ENCODE results near the gene EFCAB11. TPM values are rescaled to one million over a fixed set of nuclear protein-coding genes. Genes with fewer than 3 reads are reported as not detected.
"Not testable (repeated sequence)": the region's sequence is repeated elsewhere in the genome, so short reads cannot be mapped to it uniquely, and the experiment has no call there.

The EFCAB11 gene
- total RNA-seq, 1 experiment from 2014 or later, result 10.8 TPM

GRCh38 chr14:89889626-89890025 is 64.9 kb downstream of the EFCAB11 start:
- no peak overlapping the region for H3K4me3 ChIP-seq (ENCODE audit: insufficient read depth, low read depth, low read length)
- H3K27me3 ChIP-seq (ENCODE audit: control insufficient read depth, insufficient read depth, low read length), result no peaks in the 10 kb centered on the region
- DNase-seq, result no peak
- no peaks in the 10 kb centered on the region for H3K36me3 ChIP-seq (replicated peaks; ENCODE audit: control insufficient read depth, insufficient read depth, low read length)

DNA sequence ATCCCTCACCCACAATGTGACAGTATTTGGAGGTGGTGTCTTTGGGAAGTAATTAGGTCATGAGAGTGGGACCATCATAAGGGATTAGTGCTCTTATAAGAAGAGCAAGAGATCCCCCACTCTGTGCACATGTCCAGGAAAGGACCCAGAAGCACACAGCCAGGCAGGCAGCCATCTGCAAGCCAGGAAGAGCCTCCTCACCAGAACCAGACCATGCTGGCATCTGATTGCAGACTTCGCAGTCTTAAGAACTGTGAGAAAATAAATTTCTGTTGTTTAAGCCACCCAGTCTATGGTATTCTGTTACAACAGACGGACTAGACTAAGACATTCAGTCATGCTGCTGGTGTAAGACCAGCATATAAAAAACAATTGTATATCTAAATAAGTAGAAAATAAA is 69.8 kb downstream of the EFCAB11 start:
- Histone ChIP-seq H3K27me3 (ENCODE audit: control insufficient read depth, insufficient read depth, low read length) (no peaks in the 10 kb centered on the region), H3K36me3 (replicated peaks; ENCODE audit: control insufficient read depth, insufficient read depth, low read length) (no peaks in the 10 kb centered on the region), H3K4me3 (ENCODE audit: insufficient read depth, low read depth, low read length) (no peak overlapping the region)
- DNase-seq, result no peak

GRCh38 chr14:89881839-89882238 is 72.7 kb downstream of the EFCAB11 start:
- Histone ChIP-seq H3K36me3 (replicated peaks; ENCODE audit: control insufficient read depth, insufficient read depth, low read length) (no peaks in the 10 kb centered on the region), H3K4me3 (ENCODE audit: insufficient read depth, low read depth, low read length) (no peak overlapping the region), H3K27me3 (ENCODE audit: control insufficient read depth, insufficient read depth, low read length) (no peaks in the 10 kb centered on the region)
- no peak for DNase-seq

GRCh38 chr14:89874091-89874490 is 80.4 kb downstream of the EFCAB11 start:
- H3K4me3 ChIP-seq (ENCODE audit: insufficient read depth, low read depth, low read length); H3K27me3 ChIP-seq (ENCODE audit: control insufficient read depth, insufficient read depth, low read length); DNase-seq; H3K36me3 ChIP-seq (replicated peaks; ENCODE audit: control insufficient read depth, insufficient read depth, low read length): not testable (repeated sequence)

- Histone ChIP-seq H3K36me3 (replicated peaks; ENCODE audit: control insufficient read depth, insufficient read depth, low read length) (no peaks in the 10 kb centered on the region), H3K27me3 (ENCODE audit: control insufficient read depth, insufficient read depth, low read length) (no peaks in the 10 kb centered on the region), H3K4me3 (ENCODE audit: insufficient read depth, low read depth, low read length) (no peak overlapping the region)
- no peak for DNase-seq
These were observed 84.2 kb downstream of the EFCAB11 start for GRCh38 chr14:89870316-89870715.

DNA sequence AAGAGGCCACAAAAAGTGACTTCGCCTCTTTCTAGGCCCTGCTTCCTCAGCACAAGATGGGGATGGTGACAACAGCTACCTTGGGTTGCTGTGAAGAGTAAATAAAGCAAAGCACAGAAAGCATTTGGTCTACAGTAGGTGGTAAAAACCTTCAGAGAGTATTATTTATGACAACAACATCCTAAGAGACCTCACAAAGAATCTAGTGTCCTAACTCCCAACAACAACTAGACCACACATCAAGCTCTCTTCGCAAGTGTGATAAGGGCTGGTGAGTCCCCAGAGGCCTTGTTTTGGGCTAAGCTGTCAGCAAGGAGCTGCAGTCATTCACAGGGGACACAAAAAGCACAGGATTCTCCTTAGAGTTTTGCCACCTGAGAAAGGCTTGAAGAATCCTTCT is 84.9 kb downstream of the EFCAB11 start:
- no peaks in the 10 kb centered on the region for H3K27me3 ChIP-seq (ENCODE audit: control insufficient read depth, insufficient read depth, low read length)
- no peaks in the 10 kb centered on the region for H3K36me3 ChIP-seq (replicated peaks; ENCODE audit: control insufficient read depth, insufficient read depth, low read length)
- DNase-seq, result no peak
- H3K4me3 ChIP-seq (ENCODE audit: insufficient read depth, low read depth, low read length), result no peak overlapping the region

- Histone ChIP-seq H3K27me3 (ENCODE audit: control insufficient read depth, insufficient read depth, low read length) (no peaks in the 10 kb centered on the region), H3K36me3 (replicated peaks; ENCODE audit: control insufficient read depth, insufficient read depth, low read length) (no peaks in the 10 kb centered on the region), H3K4me3 (ENCODE audit: insufficient read depth, low read depth, low read length) (no peak overlapping the region)
- no peak for DNase-seq
These were observed 88.1 kb downstream of the EFCAB11 start for GRCh38 chr14:89866458-89866857.

- no peaks in the 10 kb centered on the region for H3K27me3 ChIP-seq (ENCODE audit: control insufficient read depth, insufficient read depth, low read length)
- DNase-seq, result no peak
- no peak overlapping the region for H3K4me3 ChIP-seq (ENCODE audit: insufficient read depth, low read depth, low read length)
- H3K36me3 ChIP-seq (replicated peaks; ENCODE audit: control insufficient read depth, insufficient read depth, low read length), result no peaks in the 10 kb centered on the region
These were observed 89.4 kb downstream of the EFCAB11 start for GRCh38 chr14:89865153-89865552.

DNA sequence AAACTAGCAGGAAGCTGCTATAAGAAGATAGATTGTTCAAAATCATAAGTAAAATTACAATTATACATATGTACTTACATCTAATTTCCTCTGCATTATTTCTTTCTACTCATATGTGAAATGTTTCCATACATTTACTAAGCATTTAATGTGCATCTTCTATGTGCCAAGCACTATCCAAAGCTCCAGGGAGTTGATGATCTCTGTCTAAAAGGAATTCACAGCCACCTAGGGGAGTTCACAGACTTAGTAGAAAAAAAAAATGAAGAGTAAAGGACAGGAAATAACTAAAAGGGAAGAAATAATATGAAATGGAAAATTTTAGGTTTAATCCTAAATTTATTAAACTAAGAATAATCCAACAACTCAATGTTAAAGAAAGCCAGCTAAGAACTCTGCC is 91.7 kb downstream of the EFCAB11 start:
- no peak for DNase-seq
- no peak overlapping the region for H3K4me3 ChIP-seq (ENCODE audit: insufficient read depth, low read depth, low read length)
- no peaks in the 10 kb centered on the region for H3K36me3 ChIP-seq (replicated peaks; ENCODE audit: control insufficient read depth, insufficient read depth, low read length)

DNA sequence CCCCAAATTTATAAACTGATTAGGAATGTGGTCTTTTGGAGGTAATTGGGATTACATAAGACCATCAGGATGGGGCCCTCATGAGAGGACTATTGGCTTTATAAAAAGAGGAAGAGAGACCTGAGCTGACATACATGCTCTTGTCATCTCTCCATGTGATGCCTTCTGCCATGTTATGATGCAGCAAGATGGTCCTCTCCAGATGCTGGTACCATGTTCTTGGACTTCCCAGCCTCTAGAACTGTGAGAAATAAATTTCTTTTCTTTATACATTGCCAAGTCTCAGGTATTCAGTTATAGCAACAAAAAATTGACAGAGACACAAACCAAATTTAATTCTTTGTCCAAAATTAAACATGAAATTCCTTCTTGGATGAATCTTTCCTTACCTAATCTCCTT is 92.9 kb downstream of the EFCAB11 start:
- Histone ChIP-seq H3K27me3 (ENCODE audit: control insufficient read depth, insufficient read depth, low read length) (no peaks in the 10 kb centered on the region), H3K4me3 (ENCODE audit: insufficient read depth, low read depth, low read length) (no peak overlapping the region), H3K36me3 (replicated peaks; ENCODE audit: control insufficient read depth, insufficient read depth, low read length) (no peaks in the 10 kb centered on the region)
- DNase-seq, result no peak

More for the DNA sequence above, 91.7 kb downstream of the EFCAB11 start:
- H3K27me3 ChIP-seq (ENCODE audit: control insufficient read depth, insufficient read depth, low read length), result no peaks in the 10 kb centered on the region

- DNase-seq, result no peak
- no peaks in the 10 kb centered on the region; the same call in 1 of the 2 replicates for H3K36me3 ChIP-seq (replicated peaks; ENCODE audit: control insufficient read depth, insufficient read depth, low read length)
- H3K4me3 ChIP-seq (ENCODE audit: insufficient read depth, low read depth, low read length), result no peak overlapping the region
- H3K27me3 ChIP-seq (ENCODE audit: control insufficient read depth, insufficient read depth, low read length), result no peaks in the 10 kb centered on the region
These were observed 96.4 kb downstream of the EFCAB11 start for GRCh38 chr14:89858089-89858488.

DNA sequence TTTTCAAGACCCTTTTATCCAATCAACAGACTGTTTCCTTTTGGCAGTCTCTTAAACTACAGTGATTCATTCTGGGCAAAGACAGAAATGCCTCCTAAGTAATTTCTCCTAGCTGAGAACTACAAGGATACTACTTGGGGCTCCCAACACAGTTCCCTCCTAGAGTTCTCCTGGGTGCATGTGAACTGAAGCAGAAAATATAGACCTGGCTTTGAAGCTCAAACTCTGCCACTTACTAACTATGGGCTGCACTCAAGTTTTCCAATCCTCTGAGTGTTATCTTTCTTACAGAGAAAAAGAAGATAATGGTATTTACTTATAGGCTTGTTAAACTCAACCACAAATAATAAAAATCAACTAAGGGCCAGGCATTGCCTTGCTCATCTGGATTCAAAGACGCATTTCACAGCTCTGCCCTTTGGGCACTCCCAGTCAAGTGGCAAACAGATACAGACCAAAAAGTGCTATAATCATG is 97.6 kb downstream of the EFCAB11 start:
- no peaks in the 10 kb centered on the region; the same call in 1 of the 2 replicates for H3K36me3 ChIP-seq (replicated peaks; ENCODE audit: control insufficient read depth, insufficient read depth, low read length)
- H3K27me3 ChIP-seq (ENCODE audit: control insufficient read depth, insufficient read depth, low read length), result no peaks in the 10 kb centered on the region
- H3K4me3 ChIP-seq (ENCODE audit: insufficient read depth, low read depth, low read length), result no peak overlapping the region
- DNase-seq, result no peak

- Histone ChIP-seq H3K36me3 (replicated peaks; ENCODE audit: control insufficient read depth, insufficient read depth, low read length) (no peaks in the 10 kb centered on the region; the same call in 1 of the 2 replicates), H3K27me3 (ENCODE audit: control insufficient read depth, insufficient read depth, low read length) (no peaks in the 10 kb centered on the region), H3K4me3 (ENCODE audit: insufficient read depth, low read depth, low read length) (no peak overlapping the region)
- no peak for DNase-seq
These were observed 98.4 kb downstream of the EFCAB11 start for GRCh38 chr14:89855961-89856656.

DNA sequence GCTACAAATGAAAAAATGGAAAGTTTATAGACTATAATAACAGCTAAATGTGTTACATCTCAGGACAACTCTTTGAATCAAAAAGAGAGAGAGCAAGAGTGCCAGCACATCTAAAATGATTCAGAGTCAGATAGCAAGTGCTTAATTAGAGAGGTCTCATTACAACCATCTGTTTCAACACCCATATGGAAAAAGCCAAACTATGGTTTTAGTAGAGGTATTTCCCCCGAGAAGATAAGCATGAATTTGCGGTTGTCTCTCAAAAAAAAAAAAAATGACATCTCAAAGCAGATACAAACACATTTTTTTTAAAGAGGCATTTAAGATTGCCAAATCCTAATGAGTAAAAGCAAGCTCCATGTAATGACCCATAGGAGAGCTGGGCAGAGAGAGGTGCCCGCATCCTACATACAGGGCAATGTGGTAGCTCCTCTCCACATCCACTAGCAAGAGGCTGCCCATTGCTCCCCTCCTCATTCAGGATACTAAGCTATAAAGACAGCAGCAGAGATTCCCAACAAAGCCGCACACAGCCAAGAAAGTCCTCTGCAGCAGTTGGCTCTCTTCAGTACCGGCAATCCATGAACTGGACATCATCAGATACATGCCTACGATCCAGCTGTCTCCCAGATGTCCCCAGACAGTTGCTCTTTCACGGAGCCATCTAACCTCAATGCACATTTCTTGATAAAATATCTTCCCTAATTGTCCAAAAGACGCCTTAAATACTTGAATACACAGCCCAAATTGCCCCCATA is 100.4 kb downstream of the EFCAB11 start:
- Histone ChIP-seq H3K27me3 (ENCODE audit: control insufficient read depth, insufficient read depth, low read length) (no peaks in the 10 kb centered on the region), H3K36me3 (replicated peaks; ENCODE audit: control insufficient read depth, insufficient read depth, low read length) (no peaks in the 10 kb centered on the region; the same call in 1 of the 2 replicates), H3K4me3 (ENCODE audit: insufficient read depth, low read depth, low read length) (no peak overlapping the region)
- no peak for DNase-seq

DNA sequence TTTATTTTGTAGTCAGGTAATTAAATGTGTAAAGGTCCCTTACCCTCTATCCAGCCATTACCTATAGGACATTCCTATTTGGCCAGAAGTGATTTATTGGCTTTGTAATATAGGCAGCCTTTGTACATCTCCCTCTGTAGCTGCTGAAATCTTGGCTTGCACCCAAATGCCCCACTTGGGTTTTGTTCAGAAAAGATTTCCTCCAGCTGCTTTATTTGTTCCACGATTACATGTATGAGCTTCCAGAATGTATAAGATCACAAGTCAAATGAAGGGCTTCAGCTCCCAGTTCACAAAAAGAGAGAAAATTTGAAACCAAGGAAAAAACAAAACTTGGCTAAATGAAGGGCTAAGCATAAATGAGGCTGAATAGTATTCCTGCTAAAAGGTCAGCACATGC is 103.4 kb downstream of the EFCAB11 start:
- H3K4me3 ChIP-seq (ENCODE audit: insufficient read depth, low read depth, low read length), result no peak overlapping the region
- H3K27me3 ChIP-seq (ENCODE audit: control insufficient read depth, insufficient read depth, low read length), result no peaks in the 10 kb centered on the region
- DNase-seq, result no peak
- H3K36me3 ChIP-seq (replicated peaks; ENCODE audit: control insufficient read depth, insufficient read depth, low read length), result no peaks in the 10 kb centered on the region; the same call in 1 of the 2 replicates

Data from H7 (cell line).